NCI-H524 treated with DMSO at 0.1 percent for 48 hours (cell line): ENCODE data around the gene CHRNA1.

Experiments used
- DNase-seq: peaks from one replicate; lab custom pipeline; 2025; lab: John Stamatoyannopoulos, UW

Gene CHRNA1

DNA sequence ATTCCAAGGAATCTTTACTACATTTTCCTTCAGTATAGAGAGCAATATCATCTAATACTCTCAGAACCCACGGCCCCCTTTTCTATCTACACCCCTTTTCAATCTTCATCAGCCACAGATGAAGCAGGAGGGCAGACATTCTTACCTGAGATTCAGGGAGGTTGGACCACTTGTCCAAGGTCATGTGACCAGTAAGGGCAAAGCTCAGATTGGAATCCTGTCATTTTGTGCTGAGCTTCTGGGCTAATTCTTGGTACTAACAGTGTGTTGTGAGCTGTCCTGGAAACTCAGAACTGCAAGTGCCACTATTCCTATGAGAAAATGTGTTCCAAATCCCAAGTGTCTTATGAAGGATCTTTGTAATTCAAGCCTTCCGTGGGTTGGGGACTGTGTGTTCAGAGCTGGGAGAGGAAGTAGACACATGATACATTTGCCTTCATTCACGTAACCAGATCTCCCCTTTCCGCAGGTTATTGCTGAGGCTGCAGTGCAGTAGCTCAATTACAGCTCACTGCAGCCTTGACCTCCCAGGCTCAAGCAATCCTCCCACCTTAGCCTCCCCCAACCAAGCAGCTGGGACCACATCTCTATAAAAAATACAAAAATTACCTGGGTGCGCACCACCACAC lies 3.3 kb downstream of the CHRNA1 start:
- peak; percentile 18 for DNase-seq

DNA sequence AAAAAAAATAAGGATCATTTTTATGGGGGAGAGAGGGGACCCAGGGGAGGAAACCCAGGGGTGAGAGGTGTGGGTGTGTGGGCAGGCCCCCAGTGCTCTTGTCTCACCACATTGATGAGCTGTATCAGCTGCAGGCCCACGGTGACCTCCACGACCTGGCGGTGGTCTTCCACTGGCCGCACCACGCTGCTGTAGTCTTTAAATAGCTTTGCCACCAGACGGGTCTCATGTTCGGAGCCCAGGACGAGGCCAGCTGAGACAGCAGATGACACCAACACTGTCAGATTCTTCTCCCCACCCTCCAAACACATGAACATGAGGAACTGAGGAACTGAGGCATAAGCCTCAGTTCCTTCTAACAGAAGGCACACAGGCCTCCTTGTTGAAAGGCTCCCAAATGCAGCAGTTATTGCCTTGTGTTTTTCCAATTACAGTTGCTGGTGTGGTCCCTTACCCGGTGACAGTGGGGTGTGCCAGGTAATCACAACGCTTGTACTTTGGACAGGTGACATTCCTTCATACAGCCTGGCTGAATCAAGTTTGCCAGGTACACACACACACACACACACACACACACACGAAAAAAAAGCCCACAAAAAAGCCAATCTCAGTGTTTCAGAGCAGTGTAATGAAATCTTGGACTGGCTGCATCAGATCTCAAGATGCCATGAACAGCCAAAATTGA lies 4.7 kb downstream of the CHRNA1 start:
- no peak for DNase-seq

DNA sequence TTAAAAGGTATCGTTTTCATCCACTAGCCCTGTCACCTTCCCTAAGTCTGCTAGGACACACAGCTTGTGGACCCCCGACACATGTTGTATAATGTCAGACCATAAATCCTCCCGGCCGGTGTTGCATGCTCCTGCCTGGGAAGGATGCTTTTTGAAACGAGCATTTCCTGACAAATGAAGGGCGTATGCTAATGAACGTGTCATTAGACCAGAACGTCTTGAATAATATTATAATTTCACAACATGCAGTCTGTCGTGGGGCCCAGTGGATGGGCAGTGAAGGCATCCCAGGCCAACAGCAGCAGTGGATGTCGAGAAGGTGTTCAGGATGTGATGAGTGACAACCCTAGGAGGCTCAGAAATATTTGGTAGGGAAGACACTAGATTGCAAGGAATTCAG lies 7.5 kb downstream of the CHRNA1 start:
- DNase-seq = no peak

DNA sequence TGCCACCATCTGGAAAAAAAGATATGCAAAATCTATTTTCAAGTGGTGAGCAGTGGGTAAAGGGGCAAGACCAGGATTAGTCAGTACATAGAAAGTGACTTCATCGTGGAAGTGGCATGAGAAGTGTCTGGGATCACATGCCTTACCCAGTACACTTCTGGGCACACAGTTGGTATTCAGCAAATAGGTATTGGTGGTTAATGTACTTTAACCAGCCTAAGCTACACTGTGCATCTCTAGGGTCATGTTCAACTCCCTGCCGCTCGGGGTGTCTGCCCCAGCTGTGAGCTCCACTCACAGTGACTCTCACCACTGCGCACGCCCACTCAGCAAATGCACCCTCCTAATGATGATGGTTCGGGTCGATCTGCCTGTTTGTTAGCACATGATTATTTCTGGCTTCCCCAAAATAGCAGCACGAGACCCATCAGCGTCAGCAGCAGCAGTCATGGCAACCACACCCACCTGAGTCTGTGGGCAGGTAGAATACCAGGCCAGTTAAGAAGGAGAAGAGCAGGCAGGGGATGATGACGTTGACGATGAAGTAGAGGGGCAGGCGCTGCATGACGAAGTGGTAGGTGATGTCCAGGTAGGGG lies 11.1 kb downstream of the CHRNA1 start:
- no peak for DNase-seq

DNA sequence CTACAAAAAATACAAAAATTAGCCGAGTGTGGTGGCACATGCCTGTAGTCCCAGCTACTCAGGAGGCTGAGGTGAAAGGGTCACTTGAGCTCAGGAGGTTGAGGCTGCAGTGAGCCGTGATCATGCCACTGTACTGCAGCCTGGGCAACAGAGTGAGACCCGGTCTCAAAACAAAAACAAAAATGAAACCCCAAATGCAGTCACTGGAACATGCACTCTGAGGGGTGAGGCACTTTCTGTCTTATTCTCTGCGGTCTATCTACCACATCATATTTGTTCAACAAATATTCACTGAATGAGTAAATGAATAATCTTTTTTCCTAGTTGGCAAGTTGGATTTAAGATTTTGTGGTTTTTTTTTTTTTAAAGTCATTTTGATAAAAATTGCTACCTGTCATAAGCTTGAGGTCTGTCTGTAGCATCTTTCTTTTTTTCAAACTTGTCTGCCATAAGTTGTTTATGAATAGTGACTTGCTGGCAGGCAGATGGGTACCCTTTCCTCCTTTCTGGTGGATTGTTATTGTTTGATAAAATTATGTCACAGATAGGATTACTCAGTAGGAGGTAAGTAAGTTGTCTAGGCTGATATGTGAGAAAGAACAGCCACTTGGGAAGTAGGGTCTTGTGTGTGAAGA lies 11.8 kb downstream of the CHRNA1 start:
- DNase-seq = no peak

DNA sequence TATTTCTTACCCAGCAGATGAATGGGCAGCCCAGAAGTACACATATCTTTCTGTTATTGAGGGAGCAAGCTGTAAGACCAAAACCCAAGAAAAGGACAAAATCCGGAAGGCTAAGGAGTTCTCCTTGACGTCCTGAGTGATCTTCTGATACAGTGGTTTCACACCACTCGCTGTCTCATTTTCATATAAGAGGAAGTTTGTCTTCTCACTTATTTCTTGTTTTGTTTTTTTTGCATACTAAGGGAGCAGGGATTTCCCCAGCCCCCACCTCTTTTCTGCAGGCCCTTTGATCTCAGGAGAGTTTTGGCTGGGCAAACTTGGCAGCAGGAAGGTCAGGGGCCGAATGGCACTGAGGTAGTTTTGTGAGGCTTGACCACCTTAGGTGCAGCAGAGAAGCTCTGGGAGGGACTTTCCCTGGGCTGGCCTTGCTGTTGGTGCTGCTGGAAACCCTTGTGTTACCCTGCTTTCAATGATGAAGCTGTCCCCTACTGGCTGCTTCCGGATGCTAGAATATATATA lies 13.3 kb downstream of the CHRNA1 start:
- DNase-seq = no peak

DNA sequence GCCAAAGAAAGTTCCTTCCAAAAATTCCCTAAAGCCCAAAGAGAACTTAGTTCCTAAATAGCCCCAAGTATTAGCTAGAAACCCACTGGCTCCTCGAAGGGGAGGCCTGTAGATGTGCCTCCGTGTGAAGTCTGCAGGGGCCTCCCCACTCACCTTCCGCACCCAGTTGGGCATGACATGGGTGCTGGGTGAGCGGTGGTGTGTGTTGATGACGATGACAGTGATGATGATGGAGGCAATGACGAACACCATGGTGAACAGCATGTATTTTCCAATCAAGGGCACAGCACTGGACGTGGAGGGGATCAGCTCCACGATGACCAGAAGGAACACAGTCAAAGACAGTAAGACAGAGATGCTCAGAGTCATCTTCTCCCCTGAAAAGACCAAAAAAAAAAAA lies 14.5 kb downstream of the CHRNA1 start:
- DNase-seq = no peak

DNA sequence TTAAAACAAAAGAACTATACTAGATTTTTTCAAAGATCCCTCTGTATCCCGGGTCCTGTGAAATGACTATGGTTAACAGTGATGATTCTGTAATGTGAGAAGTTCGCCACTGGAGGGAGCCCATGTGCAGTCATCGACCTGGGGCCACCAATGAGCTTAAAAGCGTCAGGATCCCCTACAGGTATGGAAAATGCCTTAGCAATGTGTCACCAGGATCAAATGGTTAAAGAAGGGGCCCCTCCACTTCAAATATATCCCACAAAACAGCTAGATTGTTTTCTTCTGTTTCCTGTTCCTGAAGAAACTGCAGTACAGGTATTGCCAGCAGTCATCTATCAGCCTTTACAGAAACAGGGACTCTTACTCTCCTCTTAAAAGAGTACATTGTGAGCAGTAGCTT lies 15.3 kb downstream of the CHRNA1 start:
- DNase-seq = no peak

DNA sequence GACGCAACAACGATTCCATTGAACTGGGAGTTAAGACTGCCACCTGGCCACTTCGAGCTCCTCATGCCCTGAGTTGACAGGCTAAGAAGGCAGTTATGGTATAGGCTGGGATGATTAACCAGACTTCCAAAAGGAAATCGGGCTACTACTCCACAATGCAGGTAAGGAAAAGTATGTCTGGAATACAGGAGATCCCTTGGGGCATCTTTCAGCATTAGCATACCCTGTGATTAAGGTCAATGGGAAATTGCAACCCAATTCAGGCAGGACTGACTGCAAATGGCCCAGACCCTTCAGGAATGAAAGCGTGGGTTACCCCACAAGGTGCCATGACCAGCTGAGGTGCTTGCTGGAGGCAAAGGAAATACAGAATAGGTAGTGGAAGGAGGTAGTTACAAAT lies 19.1 kb downstream of the CHRNA1 start:
- no peak for DNase-seq

DNA sequence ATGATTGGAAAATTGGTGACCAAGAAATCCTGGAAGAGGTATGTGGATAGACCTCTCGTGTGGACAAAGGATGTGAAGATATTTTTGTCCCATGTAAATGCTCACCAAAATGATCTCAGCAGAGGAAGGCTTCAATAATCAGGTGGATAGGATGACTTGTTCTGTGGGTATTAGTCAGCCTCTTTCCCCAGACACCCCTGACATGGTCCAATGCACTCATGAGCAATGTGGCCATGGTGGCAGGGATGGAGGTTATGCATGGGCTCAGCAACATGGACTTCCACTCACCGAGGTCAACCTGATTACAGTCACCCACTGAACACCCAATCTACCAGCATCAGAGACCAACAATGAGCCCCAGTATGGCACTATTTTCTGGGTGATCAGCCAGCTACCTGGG lies 20.2 kb downstream of the CHRNA1 start:
- no peak for DNase-seq

DNA sequence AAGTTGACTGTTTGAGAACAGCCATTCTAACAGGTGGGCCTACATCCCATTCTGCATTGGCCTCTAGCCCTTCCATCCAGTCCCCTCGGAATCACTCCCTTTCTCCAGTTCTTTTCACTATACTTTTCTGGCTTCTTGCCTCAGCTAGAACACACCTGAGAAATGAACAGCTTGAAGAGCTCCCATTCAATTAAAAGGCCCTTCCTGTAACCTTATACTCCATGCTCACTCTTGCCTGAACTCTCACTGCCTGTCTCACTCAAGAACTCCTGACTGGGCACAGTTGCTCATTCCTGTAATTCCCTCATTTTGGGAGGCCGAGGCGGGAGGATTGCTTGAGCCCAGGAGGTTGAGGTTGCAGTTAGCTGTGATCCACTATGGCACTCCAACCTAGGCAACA lies 23.6 kb downstream of the CHRNA1 start:
- no peak for DNase-seq

DNA sequence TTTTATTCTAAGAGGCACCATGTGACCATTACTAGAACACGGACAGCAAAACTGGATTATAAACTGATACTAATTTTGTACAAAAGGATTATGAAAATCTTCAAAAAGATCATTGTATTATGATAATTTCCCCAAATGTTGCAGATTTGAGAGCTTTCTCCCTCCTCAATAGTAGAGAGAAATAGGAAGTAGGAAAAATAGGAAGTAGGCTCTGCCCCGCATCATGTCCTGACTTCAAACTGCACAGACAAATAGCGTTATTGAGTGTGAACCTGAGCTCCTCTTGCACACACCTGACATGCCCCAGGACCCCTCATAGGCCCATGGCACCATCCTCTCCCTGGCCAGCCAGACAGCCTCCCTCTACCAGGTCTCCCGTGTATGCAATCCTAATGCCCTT lies 25.4 kb downstream of the CHRNA1 start:
- DNase-seq = no peak

DNA sequence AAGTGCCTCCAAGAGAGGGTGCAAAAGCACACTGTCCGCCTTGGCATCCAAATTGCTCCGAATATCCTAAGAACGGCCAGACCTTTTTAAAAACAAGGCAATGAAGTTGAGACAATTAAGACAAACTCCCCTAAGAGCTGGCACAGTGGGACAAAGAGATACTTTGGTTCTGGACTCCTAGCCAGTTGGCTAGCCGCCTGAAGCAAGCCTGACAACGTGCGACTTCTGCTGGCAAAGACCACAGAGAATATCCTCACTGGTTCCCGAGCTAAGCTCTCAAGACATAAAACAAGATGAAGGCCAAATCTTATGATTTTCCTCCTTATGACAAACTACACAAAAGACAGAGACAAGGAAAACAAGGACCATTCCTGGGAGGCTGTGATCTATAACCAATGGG lies 32.7 kb downstream of the CHRNA1 start:
- DNase-seq = no peak

DNA sequence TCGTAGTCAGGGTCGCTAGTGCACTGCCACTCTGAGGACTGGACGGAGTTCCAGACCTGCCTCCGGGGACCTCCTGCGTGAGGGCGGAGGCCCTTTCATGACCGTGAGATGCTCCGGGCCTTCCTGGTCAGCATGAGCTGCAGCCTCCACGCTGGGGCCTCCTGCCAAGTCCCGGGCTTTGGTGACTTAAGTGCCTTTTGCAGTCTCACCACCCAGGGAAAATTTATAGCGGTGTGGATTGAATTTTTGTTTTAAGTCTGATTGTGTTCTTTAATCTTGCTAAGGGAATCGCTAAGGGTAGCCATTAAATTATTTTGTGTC lies 33.6 kb downstream of the CHRNA1 start:
- DNase-seq = no peak

DNA sequence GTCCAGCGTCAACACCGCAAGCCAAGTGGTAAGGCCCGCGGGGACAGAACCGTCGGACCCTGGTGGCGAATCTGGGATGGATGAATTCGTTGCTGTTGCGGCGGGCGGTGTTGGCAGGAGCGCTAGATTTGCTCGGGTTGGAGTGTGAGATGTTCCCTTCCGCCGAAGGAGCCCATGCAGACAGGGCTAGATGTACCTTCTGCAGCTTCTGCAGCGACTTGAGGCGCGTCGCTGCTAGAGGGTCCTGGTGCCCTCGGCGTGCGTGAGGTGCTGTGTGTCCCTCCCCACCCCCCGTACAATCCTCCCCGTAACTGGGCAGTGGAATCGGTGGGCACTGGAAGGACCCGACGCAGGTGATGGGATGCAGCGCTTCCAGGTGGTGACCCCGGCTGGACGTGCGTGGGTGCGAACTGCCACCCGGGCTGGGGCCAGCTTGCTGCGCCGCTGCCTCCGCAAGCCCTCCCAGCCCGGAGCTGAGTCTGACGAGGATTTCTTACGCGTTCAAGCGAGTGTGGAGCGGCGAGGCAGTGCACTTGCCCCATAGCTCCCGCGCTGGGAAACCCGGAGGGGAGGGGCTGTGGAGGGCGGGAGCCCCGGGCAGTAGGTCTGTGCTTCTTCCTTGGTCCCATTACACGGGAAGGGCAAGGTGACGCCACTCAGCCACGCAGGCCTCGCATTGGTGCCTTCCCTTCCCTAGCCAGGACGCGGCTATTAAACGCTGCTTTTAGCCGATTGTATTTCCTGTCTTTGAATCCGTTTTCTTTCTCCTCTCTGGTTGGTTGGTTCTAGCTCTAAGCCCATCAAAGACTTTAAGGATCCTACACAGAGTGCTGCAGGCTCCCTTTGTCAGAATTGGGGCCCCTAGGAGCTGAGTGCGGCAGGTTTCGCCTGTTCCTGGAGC lies 34.2 kb downstream of the CHRNA1 start:
- peak; percentile 6 for DNase-seq

DNA sequence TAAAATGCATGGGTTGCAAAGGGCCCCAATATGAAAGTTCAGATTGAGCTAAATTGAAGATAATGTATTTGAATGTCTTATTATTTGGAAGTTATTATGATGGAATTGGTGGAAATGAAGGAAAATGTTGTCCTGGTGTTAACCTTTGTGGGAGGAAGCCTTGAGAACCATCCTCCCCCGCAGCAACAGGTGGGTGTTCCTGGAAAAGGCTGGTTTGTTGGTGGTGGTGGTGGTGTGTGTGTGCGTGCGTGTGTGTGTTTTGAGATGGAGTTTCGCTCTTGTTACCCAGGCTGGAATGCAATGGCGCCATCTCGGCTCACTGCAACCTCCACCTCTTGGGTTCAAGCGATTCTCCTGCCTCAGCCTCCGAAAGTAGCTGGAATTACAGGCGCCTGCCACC lies 36.2 kb downstream of the CHRNA1 start:
- DNase-seq = no peak

DNA sequence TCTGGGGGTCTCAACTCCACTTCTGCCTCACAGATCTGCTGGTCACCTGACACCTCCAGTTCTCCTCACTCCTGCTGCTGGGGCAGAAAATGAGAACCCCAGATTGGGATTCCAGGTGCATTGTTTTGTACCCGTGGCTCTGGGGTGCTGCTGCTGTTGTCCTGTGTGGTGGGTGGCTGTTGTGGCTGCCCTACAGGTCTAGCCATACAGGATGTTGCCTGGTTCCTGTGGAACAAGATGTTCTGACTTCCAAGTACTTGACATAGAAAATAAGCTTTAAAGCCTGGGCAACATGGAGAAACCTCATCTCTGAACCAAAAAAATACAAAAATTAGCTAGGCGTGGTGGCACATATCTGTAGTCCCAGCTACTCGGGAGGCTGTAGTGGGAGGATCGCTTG lies 38.1 kb downstream of the CHRNA1 start:
- DNase-seq = no peak

DNA sequence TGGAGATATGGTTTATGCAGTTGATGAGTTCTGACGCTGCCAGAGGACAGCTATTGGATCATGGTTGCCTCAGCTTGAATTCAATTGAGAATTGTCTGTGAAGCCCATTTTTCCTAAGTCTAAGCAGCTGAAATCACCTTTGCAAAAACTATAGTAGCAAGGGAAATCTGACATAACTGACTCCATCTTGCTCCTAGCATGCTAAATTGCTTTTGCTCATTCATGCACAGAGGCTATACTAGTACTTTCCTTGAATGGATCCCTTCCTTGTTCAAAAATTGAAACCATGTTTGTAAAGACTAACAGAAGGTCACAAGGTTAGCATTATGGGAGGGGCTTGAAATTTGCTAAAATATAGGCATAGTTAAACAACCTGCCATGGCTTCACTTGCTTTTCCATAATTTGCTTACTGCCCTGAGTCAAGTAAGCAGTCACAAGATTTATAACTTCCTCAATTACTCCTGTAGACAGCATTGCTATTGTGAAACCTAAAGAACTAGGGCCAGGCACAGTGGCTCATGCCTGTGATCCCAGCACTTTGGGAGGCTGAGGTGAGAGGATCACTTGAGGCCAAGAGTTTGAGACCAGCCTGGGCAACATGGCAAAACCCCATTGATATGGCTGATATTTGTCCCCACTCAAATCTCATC lies 41.2 kb downstream of the CHRNA1 start:
- DNase-seq = no peak

DNA sequence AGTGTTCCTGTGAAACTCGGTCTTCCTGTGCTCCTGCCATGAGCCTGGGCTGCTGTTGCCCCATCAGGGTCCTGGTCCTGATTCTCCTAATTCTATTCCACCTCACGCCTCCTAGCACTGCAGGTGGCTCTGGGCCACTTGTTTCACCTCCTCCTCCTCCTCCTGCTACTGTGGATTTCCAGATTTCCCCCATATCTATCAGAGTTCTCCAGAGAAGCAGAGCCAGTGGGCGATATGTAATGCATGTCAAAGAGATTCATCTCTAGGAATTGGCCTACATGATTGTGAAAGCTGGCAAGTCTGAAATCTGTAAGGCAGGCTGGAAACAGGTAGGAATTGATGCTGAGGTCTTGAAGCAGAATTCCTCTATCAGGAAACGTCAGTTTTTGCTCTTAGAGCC lies 45.3 kb downstream of the CHRNA1 start:
- no peak for DNase-seq

DNA sequence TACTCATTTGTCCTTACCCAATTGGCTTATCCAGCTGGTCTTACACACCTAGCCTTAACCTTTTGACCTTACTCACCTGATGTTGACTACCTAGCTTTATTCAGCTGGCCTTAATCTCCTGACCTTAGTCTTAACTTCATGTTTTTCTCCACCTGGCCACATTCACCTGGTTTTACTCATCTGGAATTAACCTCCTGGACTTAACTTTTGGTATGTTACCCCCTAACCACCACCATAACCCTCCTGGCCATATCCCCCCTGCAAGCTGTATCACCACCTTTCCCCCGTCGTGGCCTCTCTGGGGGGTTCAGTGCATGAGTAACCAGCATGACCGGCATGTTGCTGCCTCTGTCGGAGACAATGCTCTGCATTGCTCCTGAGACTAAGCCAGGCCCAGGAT lies 45.7 kb downstream of the CHRNA1 start:
- no peak for DNase-seq

DNA sequence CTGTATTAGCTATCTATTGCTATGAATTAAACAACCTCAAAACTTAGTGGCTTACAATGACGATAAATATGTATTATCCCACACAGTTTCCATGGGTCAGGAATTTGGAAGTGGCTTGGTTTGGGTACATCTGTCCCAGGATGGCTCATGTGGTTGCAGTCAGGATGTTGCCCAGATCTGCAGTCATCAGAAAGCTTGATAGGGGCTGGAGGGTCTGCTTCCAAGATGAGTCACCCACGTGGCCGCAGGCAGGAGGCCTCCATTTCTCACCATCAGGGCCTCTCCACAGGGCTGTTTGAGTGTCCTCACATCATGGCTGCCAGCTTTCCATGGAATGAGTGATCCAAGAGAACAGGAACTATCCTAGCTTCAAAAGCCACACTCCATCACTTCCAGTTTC lies 46.4 kb downstream of the CHRNA1 start:
- no peak for DNase-seq

DNA sequence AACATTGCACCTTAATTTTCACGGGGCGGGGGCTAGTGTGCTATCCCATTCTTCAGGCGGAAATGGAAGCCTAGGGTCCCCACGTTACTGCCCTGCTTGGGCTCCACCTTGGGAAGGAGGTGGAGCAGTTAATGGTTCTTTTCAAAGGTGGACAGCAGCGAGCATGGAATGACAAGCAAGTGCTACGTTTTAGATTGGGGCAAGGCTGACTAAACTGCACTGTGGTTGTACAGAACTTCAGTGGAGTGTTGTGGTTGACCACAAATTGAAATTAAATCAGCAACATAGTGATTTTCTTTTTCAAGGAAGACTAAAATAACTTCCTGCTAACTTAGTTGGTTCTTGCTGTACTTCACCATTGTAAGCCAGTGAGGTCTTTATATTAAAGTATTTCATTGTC lies 47.0 kb downstream of the CHRNA1 start:
- DNase-seq = no peak
